Mononuclear cell (primary cell): Measurements from ENCODE around the gene HOXC13. TPM values are rescaled to one million over a fixed set of nuclear protein-coding genes. Genes with fewer than 3 reads are reported as not detected.

Source experiments
- H3K27me3 ChIP-seq: 2 replicates; pipeline ENCODE4 v1.6.0; 2011; ENCODE audit warnings: low read length, control low read depth; ENCODE audit not compliant: insufficient read depth
- H3K4me1 ChIP-seq: 2 replicates; pipeline ENCODE4 v1.5.1; 2011; ENCODE audit warnings: mild to moderate bottlenecking, low read length, control low read depth; ENCODE audit not compliant: insufficient read depth
- H3K4me3 ChIP-seq: 2 replicates; pipeline ENCODE4 v1.5.1; 2011; ENCODE audit warnings: mild to moderate bottlenecking, low read length, moderate library complexity
- H3K9me3 ChIP-seq: 2 replicates; pipeline ENCODE4 v1.5.1; 2011; ENCODE audit warnings: low read depth, mild to moderate bottlenecking, control low read depth, low read length
- total RNA-seq: library from RNA; depleted of rRNA; stranded (reverse); fragments of >200 nt; gene quantifications from one replicate; pipeline ENCODE4 v1.2.3, GENCODE V29; 2012

Gene HOXC13
- total RNA-seq, 1 donor: not detected

- Histone ChIP-seq H3K4me3 (no peak overlapping the region), H3K9me3 (no peaks in the 10 kb centered on the region), H3K4me1 (peaks cover 20% of the 10 kb centered on the region), H3K27me3 (peaks cover 100% of the 10 kb centered on the region)
Observed at GRCh38 chr12:53968214-53969127, 29.8 kb downstream of the HOXC13 start.

- H3K27me3 ChIP-seq: peaks cover 97% of the 10 kb centered on the region
- no peaks in the 10 kb centered on the region for H3K9me3 ChIP-seq
- H3K4me1 ChIP-seq: peaks cover 22% of the 10 kb centered on the region
- H3K4me3 ChIP-seq: no peak overlapping the region
Observed at GRCh38 chr12:53969588-53970259, 31.1 kb downstream of the HOXC13 start.

- Histone ChIP-seq H3K27me3 (peaks cover 96% of the 10 kb centered on the region), H3K4me3 (no peak overlapping the region), H3K4me1 (peaks cover 29% of the 10 kb centered on the region), H3K9me3 (no peaks in the 10 kb centered on the region)
Observed at GRCh38 chr12:53970451-53970850, 31.8 kb downstream of the HOXC13 start.

GRCh38 chr12:53971129-53971528, 32.5 kb downstream of the HOXC13 start:
- Histone ChIP-seq H3K27me3 (peaks cover 96% of the 10 kb centered on the region), H3K4me3 (no peak overlapping the region), H3K9me3 (no peaks in the 10 kb centered on the region), H3K4me1 (peaks cover 25% of the 10 kb centered on the region)

GRCh38 chr12:53971686-53972085, 33.1 kb downstream of the HOXC13 start:
- Histone ChIP-seq H3K4me3 (no peak overlapping the region), H3K4me1 (peaks cover 21% of the 10 kb centered on the region), H3K27me3 (peaks cover 96% of the 10 kb centered on the region), H3K9me3 (no peaks in the 10 kb centered on the region)

GRCh38 chr12:53972152-53972702, 33.6 kb downstream of the HOXC13 start:
- Histone ChIP-seq H3K4me3 (no peak overlapping the region), H3K4me1 (peaks cover 20% of the 10 kb centered on the region), H3K9me3 (no peaks in the 10 kb centered on the region), H3K27me3 (peaks cover 96% of the 10 kb centered on the region)

GRCh38 chr12:53972722-53973235, 34.1 kb downstream of the HOXC13 start, which contains the start of gene HOXC11:
HOXC11 (plus strand) TSS chr12:53973126; CDS start chr12:53973242, 116 bp downstream.
- Histone ChIP-seq H3K9me3 (no peaks in the 10 kb centered on the region), H3K4me3 (no peak within 1 kb of the TSS), H3K4me1 (peaks cover 20% of the 10 kb centered on the region), H3K27me3 (peaks cover 96% of the 10 kb centered on the region)

GRCh38 chr12:53973236-53974042, 34.8 kb downstream of the HOXC13 start:
- H3K27me3 ChIP-seq: peaks cover 95% of the 10 kb centered on the region
- no peak overlapping the region for H3K4me3 ChIP-seq
- peaks cover 20% of the 10 kb centered on the region for H3K4me1 ChIP-seq
- no peaks in the 10 kb centered on the region for H3K9me3 ChIP-seq

- no peaks in the 10 kb centered on the region for H3K9me3 ChIP-seq
Observed at GRCh38 chr12:53974084-53975063, 35.7 kb downstream of the HOXC13 start, which contains the start of gene HOTAIR. HOTAIR (minus strand) TSS chr12:53974954.

GRCh38 chr12:53975064-53975471, 36.4 kb downstream of the HOXC13 start:
- Histone ChIP-seq H3K4me3 (no peak overlapping the region), H3K4me1 (peaks cover 20% of the 10 kb centered on the region), H3K27me3 (peaks cover 95% of the 10 kb centered on the region), H3K9me3 (no peaks in the 10 kb centered on the region)

More at GRCh38 chr12:53974084-53975063, 35.7 kb downstream of the HOXC13 start, which contains the start of gene HOTAIR:
- no peak within 1 kb of the TSS for H3K4me3 ChIP-seq
- H3K4me1 ChIP-seq: peaks cover 20% of the 10 kb centered on the region
- peaks cover 95% of the 10 kb centered on the region for H3K27me3 ChIP-seq

- H3K27me3 ChIP-seq: peaks cover 95% of the 10 kb centered on the region
- H3K9me3 ChIP-seq: no peaks in the 10 kb centered on the region
- no peak overlapping the region for H3K4me3 ChIP-seq
- peaks cover 20% of the 10 kb centered on the region for H3K4me1 ChIP-seq
Observed at GRCh38 chr12:53975479-53976152, 37.0 kb downstream of the HOXC13 start.

- peaks cover 95% of the 10 kb centered on the region for H3K27me3 ChIP-seq
- no peaks in the 10 kb centered on the region for H3K9me3 ChIP-seq
- peaks cover 20% of the 10 kb centered on the region for H3K4me1 ChIP-seq
- no peak overlapping the region for H3K4me3 ChIP-seq
Observed at GRCh38 chr12:53976172-53976822, 37.7 kb downstream of the HOXC13 start.
